Right cardiac atrium (tissue), 5 donors: ENCODE data around the gene TRIO. TPM values are rescaled to one million over a fixed set of nuclear protein-coding genes. Genes with fewer than 3 reads are reported as not detected.
"Not testable (repeated sequence)": the region's sequence is repeated elsewhere in the genome, so short reads cannot be mapped to it uniquely, and the experiment has no call there.

Experiments
- ATAC-seq, 2 donors: fragments of 200-7000 bp; cut with Tn5 transposase; one replicate each; pipeline versions ENCODE4 v1.8.0 to v1.9.1; 2020; ENCODE audit warnings: moderate library complexity in 2 of 2, mild to moderate bottlenecking in 1 of 2
- DNase-seq, 3 donors: peaks; one replicate each; pipeline ENCODE4 v3.0.0-alpha.2; 2020
- H3K27ac ChIP-seq: one replicate; pipeline ENCODE4 v1.5.1; 2013; ENCODE audit warnings: mild to moderate bottlenecking, low read length, control low read depth, moderate library complexity
- H3K27me3 ChIP-seq: one replicate; pipeline ENCODE4 v1.6.1; 2013; ENCODE audit not compliant: control insufficient read depth, insufficient read depth
- H3K4me1 ChIP-seq: one replicate; pipeline ENCODE4 v1.6.1; 2013; ENCODE audit warnings: low read length; ENCODE audit not compliant: control insufficient read depth, insufficient read depth
- H3K4me3 ChIP-seq: one replicate; pipeline ENCODE4 v1.5.1; 2013; ENCODE audit warnings: low read length, control low read depth
- H3K9me3 ChIP-seq: one replicate; pipeline ENCODE4 v1.6.1; 2013; ENCODE audit warnings: low read length; ENCODE audit not compliant: control insufficient read depth
- WGBS: extraction: QIAGEN DNeasy Blood & Tissue Kit; methylation state at CpG from one replicate; pipeline ENCODE4 v1.1.7; 2013; 5-methylcytosine and 5-hydroxymethylcytosine counted together
- intact Hi-C, 4 donors: fragments of 100-400 bp; cut with DNase I; formaldehyde crosslinking; loops; one replicate each; pipeline versions ENCODE4 v1.11.0 to v1.14.0; 2022 to 2023
- long read RNA-seq, 4 donors: library from polyadenylated mRNA; unstranded; transcript quantifications; one replicate each; pipeline ENCODE4 v2.0.0, GENCODE V29; 2020 to 2021
- polyA plus RNA-seq: library from polyadenylated mRNA; stranded (reverse); fragments of 200-250 nt; gene quantifications from one replicate; pipeline ENCODE4 v1.2.3, GENCODE V29; 2013
- total RNA-seq, 4 donors: library from RNA; stranded (reverse); fragmentation: NEBNext Ultra II Directional; extraction: Animal tissue kit (Norgen Biotek cat#: 25700); gene quantifications; one replicate each; pipeline ENCODE4 v1.2.1, GENCODE V29; 2021
- donor health status: healthy with polysubstance abuse.
- donor health status: DM: no; HTN: yes; CAD: no.
- donor health status: DM: no; HTN: no; CAD: no.
- donor health status: DM: no; HTN: yes; CAD: no; lungs with severe emphysema.
- donor health status: DM: yes; HTN: yes; CAD: no.

Gene TRIO
- total RNA-seq, result 10 to 100 TPM; 46.6 to 66.0 (median 55.5) TPM
- polyA plus RNA-seq, result 31.3 TPM
- long read RNA-seq, donor 1, partial matches to known transcripts, result 9 of 19 reads
- long read RNA-seq, donor 1, other reads (novel, unspliced or antisense), result 9 of 19 reads
- long read RNA-seq, donor 2, partial matches to known transcripts, result 3 of 5 reads
- long read RNA-seq, donor 2, other reads (novel, unspliced or antisense), result 2 of 5 reads
- long read RNA-seq, donor 3, partial matches to known transcripts, result 6 of 13 reads
- long read RNA-seq, donor 3, other reads (novel, unspliced or antisense), result 7 of 13 reads
- long read RNA-seq, donor 4, partial matches to known transcripts, result 2 of 6 reads
- long read RNA-seq, donor 4, other reads (novel, unspliced or antisense), result 4 of 6 reads

DNA sequence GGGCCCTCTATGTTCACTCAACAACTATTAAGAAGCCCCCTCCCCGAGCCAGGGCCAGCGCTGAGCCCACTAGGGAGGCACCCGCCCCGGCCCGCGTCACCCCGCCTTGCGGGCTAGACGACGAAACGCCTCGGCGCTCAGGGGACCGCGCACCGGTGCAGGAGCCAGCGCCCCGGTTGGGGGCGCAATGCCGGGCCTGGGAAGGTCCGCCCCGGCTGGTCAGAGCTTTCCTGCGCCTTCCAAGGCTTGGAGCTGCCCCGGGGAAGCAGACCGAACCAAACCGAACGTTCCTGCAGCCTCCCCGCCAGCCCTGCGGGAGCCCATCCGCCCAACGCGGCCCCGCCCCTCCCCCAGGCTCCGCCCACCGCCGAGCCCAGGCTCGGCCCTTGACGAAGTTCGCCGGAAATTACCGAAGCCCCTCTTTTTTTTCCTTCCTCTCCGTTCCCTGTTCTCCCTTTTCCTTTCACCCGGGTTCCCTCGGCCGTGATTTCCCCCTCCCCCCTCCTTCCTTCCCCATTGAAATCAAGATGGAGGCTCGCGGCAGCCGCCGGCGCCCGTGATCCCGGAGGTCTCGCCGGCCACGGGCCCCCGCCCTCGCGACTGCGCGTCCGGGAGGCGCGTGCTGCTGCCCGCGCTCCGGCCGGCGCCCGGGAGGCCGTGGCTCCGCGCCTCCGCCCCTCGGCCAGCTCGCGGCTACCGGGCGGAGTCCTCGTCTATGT is at the start of gene TRIO:
Gene TRIO (plus strand): TSS at position 516 of the 719 bp plus-strand sequence. CDS start 384 bp downstream, outside the sequence.
- no peaks in the 10 kb centered on the region for H3K9me3 ChIP-seq
- no peaks in the 10 kb centered on the region for H3K27me3 ChIP-seq
- peak; percentile 90 to 96 (median 96) for DNase-seq
- H3K4me3 ChIP-seq, result peak within 1 kb of the TSS; percentile 69
- peak within 1 kb of the TSS; percentile 67 for H3K27ac ChIP-seq
- intact Hi-C loops, result loop anchor here (5.0 to 10.0 kb wide), 4 partner anchors 52 to 124 kb away; no protein-coding TSS in a partner anchor
- ATAC-seq, result peak; percentile 90 to 93
- H3K4me1 ChIP-seq, result peaks cover 7% of the 10 kb centered on the region
- WGBS, result under 1% methylated on average over 79 of the region's 79 CpGs

- not testable (repeated sequence) for H3K27ac ChIP-seq, ATAC-seq, H3K27me3 ChIP-seq, H3K4me3 ChIP-seq, H3K4me1 ChIP-seq, H3K9me3 ChIP-seq, DNase-seq
- intact Hi-C loops, result loop anchor here in 1 of 4 donors (10.0 kb wide), 1 partner anchor 103 kb away; no protein-coding TSS in a partner anchor
- 80% methylated on average over 2 of the region's 2 CpGs for WGBS
Observed at GRCh38 chr5:14097380-14097779, 45.8 kb upstream of the TRIO start.

GRCh38 chr5:14097998-14098471 is 45.1 kb upstream of the TRIO start:
- Histone ChIP-seq H3K4me3 (no peak overlapping the region), H3K27ac (no peak overlapping the region), H3K27me3 (no peaks in the 10 kb centered on the region), H3K9me3 (peaks cover 4% of the 10 kb centered on the region), H3K4me1 (no peaks in the 10 kb centered on the region)
- ATAC-seq (no peak), DNase-seq (no peak)
- whole genome bisulfite sequencing, result 69% methylated on average over 1 of the region's 1 CpG
- intact Hi-C loops, result loop anchor here in 1 of 4 donors (10.0 kb wide), 1 partner anchor 103 kb away; no protein-coding TSS in a partner anchor

DNA sequence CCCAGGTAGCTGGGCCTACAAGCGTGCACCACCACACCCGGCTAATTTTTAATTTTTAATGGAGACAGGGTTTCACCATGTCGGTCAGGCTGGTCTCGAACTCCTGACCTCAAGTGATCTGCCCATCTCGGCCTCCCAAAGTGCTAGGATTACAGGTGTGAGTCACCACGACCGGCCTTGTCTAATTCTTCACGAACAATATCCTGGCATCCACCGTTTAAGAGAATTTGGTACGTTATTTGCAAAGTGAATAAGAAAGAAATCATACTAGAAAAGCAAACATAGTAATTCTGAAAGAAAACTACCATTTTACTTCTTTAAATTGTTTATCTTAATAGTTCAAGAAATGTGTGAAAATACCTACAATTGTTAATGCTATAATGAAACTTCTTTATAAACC is 42.9 kb upstream of the TRIO start:
- peaks cover 4% of the 10 kb centered on the region for H3K9me3 ChIP-seq
- no peak overlapping the region for H3K27ac ChIP-seq
- ATAC-seq (no peak), DNase-seq (no peak)
- intact Hi-C loops, result loop anchor here in 1 of 4 donors (10.0 kb wide), 1 partner anchor 105 kb away; no protein-coding TSS in a partner anchor
- no peaks in the 10 kb centered on the region for H3K4me1 ChIP-seq
- no peak overlapping the region for H3K4me3 ChIP-seq
- no peaks in the 10 kb centered on the region for H3K27me3 ChIP-seq
- WGBS, result 92% methylated on average over 10 of the region's 10 CpGs

DNA sequence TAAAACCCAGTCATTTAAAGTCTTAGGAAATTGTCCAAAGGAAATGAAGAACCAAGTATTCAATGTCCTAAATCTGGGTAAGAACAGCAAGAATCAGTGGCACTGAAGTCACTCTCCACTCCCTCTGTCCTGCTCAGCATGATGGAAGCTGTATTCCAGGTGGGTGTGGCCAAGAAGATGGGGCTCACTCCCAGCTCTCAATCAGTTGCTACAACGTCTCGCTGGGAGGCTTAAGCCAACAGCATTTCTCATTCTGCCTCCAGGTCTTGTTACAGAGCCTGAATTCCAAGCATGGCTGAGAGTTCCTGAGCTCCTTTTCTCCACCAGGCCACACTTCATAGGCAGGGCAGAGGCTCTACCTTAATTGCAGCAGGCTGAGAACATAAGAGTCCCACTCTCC is 41.2 kb upstream of the TRIO start:
- intact Hi-C loops, result loop anchor here in 1 of 4 donors (10.0 kb wide), 1 partner anchor 107 kb away; no protein-coding TSS in a partner anchor
- Histone ChIP-seq H3K4me3 (no peak overlapping the region), H3K27me3 (no peaks in the 10 kb centered on the region), H3K4me1 (no peaks in the 10 kb centered on the region), H3K9me3 (peaks cover 4% of the 10 kb centered on the region), H3K27ac (no peak overlapping the region)
- DNase-seq (no peak), ATAC-seq (no peak)
- WGBS, result 64% methylated on average over 2 of the region's 2 CpGs

DNA sequence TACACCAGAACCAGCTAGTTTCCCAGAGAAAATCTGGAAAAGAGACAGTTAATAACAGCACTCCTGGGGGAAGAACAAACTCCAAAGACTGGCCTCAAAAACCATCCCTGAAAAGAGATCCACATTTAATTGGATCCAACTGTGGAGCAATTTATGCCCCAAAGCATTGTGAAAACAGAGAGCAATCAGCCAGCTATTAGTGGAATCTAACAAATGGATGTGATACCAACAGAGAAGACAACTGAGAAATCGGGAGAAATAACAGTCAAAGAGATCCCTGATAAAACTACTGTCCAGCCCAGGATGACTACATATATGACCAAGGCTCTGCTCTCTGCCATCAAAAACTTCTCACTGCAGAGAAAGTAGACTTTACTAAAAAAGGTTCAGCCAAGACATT is 40.5 kb upstream of the TRIO start:
- H3K9me3 ChIP-seq, result peaks cover 4% of the 10 kb centered on the region
- ATAC-seq (no peak), DNase-seq (no peak)
- H3K27ac ChIP-seq, result no peak overlapping the region
- intact Hi-C loops, result loop anchor here in 1 of 4 donors (10.0 kb wide), 1 partner anchor 108 kb away; no protein-coding TSS in a partner anchor
- no peaks in the 10 kb centered on the region for H3K27me3 ChIP-seq
- no peaks in the 10 kb centered on the region for H3K4me1 ChIP-seq
- no peak overlapping the region for H3K4me3 ChIP-seq
- WGBS, result 79% methylated on average over 1 of the region's 1 CpG

DNA sequence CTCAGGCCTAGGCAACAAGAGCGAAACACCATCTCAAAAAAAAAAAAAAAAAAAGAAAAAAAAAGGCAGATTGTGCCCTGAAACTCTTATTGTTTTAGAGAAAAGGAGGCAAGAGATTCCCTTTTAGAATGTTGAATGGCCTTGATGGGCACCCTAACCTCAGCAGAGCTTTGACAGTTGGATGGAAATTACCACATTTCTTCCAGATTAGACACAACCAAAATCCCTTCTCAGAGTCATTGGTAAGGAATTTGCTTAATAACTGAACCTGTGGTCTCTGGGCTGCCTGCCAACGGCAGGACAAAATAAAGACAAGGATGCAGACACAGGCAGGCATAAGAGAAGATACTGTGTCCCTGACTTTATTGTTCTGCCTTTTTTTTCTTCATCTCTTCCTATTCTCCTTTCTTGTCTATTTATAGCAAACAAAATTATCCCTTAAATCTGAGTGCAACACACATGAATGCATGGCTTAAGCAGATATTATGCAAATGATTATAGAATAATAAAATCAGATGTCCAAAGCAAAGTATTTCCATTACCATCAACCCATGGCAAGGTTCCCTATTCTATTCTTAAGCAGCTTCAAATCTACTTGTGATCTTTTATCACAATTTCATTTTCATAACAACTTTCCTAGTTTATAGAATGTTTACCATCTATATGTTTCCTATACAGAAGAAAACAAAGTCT is 37.3 kb upstream of the TRIO start:
- no peaks in the 10 kb centered on the region for H3K4me1 ChIP-seq
- H3K4me3 ChIP-seq, result no peak overlapping the region
- peaks cover 3% of the 10 kb centered on the region for H3K9me3 ChIP-seq
- no peak overlapping the region for H3K27ac ChIP-seq
- WGBS, result 53% methylated on average over 2 of the region's 2 CpGs
- no peaks in the 10 kb centered on the region for H3K27me3 ChIP-seq
- intact Hi-C loops, result loop anchor here in 3 of 4 donors (5.0 to 10.0 kb wide), 2 partner anchors 111 to 166 kb away; no protein-coding TSS in a partner anchor
- DNase-seq (no peak), ATAC-seq (no peak)

- intact Hi-C loops, result loop anchor here in 3 of 4 donors (5.0 to 10.0 kb wide), 2 partner anchors 113 to 165 kb away; no protein-coding TSS in a partner anchor
- Histone ChIP-seq H3K9me3 (peaks cover 3% of the 10 kb centered on the region), H3K27me3 (no peaks in the 10 kb centered on the region), H3K27ac (no peak overlapping the region), H3K4me1 (no peaks in the 10 kb centered on the region), H3K4me3 (no peak overlapping the region)
- WGBS, result 77% methylated on average over 8 of the region's 8 CpGs
- no peak for DNase-seq
- no peak for ATAC-seq
Observed at GRCh38 chr5:14107536-14107935, 35.6 kb upstream of the TRIO start.

GRCh38 chr5:14108170-14108996 is 34.8 kb upstream of the TRIO start:
- no peak overlapping the region for H3K27ac ChIP-seq

More at GRCh38 chr5:14108170-14108996, 34.8 kb upstream of the TRIO start:
- intact Hi-C loops, result loop anchor here (2.0 to 10.0 kb wide), 3 partner anchors 114 to 164 kb away; no protein-coding TSS in a partner anchor
- whole genome bisulfite sequencing, result 19% methylated on average over 21 of the region's 21 CpGs
- Histone ChIP-seq H3K4me3 (peak overlapping the region; percentile 19), H3K4me1 (no peaks in the 10 kb centered on the region), H3K9me3 (peaks cover 3% of the 10 kb centered on the region), H3K27me3 (no peaks in the 10 kb centered on the region)
- peak; percentile 47 to 76 (median 66) for DNase-seq
- ATAC-seq, result peak; percentile 75 to 86
